GM12865 (cell line): ENCODE measurements around the gene KCNH3.
"Not testable (repeated sequence)": the region's sequence is repeated elsewhere in the genome, so short reads cannot be mapped to it uniquely, and the experiment has no call there.

Experiments
- DNase-seq: peaks from one replicate; pipeline ENCODE4 v3.0.0; 2010; ENCODE audit warnings: low read depth
- H3K4me3 ChIP-seq: 2 replicates; pipeline ENCODE4 v1.5.1; 2011; ENCODE audit warnings: mild to moderate bottlenecking, low read depth, low read length, control low read depth
- CTCF ChIP-seq: IDR thresholded peaks from 2 replicates; pipeline ENCODE4 v1.5.1; 2011; ENCODE audit warnings: low read length, control low read depth, low read depth, inconsistent platforms; ENCODE audit not compliant: insufficient read depth; ENCODE audit errors: missing control alignments

KCNH3 gene

GRCh38 chr12:49525942-49526341 is 12.9 kb upstream of the KCNH3 start:
- no peak for DNase-seq
- no peak for TF ChIP-seq CTCF
- no peak overlapping the region for H3K4me3 ChIP-seq

GRCh38 chr12:49527361-49528130 is 11.3 kb upstream of the KCNH3 start:
- TF ChIP-seq CTCF = no peak
- no peak overlapping the region for H3K4me3 ChIP-seq
- DNase-seq = no peak

GRCh38 chr12:49529414-49529813 is 9.4 kb upstream of the KCNH3 start:
- DNase-seq = no peak
- H3K4me3 ChIP-seq = no peak overlapping the region
- TF ChIP-seq CTCF = no peak

GRCh38 chr12:49531745-49532144 is 7.1 kb upstream of the KCNH3 start:
- H3K4me3 ChIP-seq = no peak overlapping the region
- no peak for DNase-seq
- TF ChIP-seq CTCF = no peak

GRCh38 chr12:49533331-49533730 is 5.5 kb upstream of the KCNH3 start:
- no peak overlapping the region for H3K4me3 ChIP-seq
- no peak for DNase-seq
- TF ChIP-seq CTCF = no peak

- DNase-seq, H3K4me3 ChIP-seq: not testable (repeated sequence)
These were observed 4.7 kb upstream of the KCNH3 start for GRCh38 chr12:49534122-49534521.

GRCh38 chr12:49534731-49535278 is 4.0 kb upstream of the KCNH3 start:
- no peak overlapping the region for H3K4me3 ChIP-seq
- TF ChIP-seq CTCF = no peak
- no peak for DNase-seq
